HEK293 (cell line): ENCODE results near the gene MTHFS.

Experiments
- CTCF ChIA-PET: fragments of 350-600 bp; formaldehyde crosslinking; extraction: SDS; loops from one replicate; lab custom pipeline; 2021; ENCODE audit warnings: antibody characterized with exemption; lab: Yijun Ruan, JAX
- POLR2A ChIA-PET: fragments of 300-600 bp; formaldehyde crosslinking; extraction: SDS; loops from one replicate; lab custom pipeline; 2020; ENCODE audit warnings: antibody characterized with exemption, inconsistent platforms; lab: Yijun Ruan, JAX
- H3K27ac ChIP-seq: fragments of 200-500 bp; sonication (Bioruptor generic); 2 replicates; pipeline ENCODE4 v1.5.1; 2014; ENCODE audit warnings: low read depth, low read length, control low read depth, inconsistent platforms; ENCODE audit errors: extremely low read depth
- H3K36me3 ChIP-seq, 2 experiments: fragments of 200-500 bp in 1 of 2; sonication (Bioruptor generic) in 1 of 2; 1 replicate in 1 of 2; 2 replicates in 1 of 2; pipeline ENCODE4 v1.5.1; 2014 to 2017; ENCODE audit warnings: inconsistent platforms in 2 of 2, low read length in 2 of 2; ENCODE audit not compliant: control insufficient read depth in 2 of 2, insufficient read depth in 1 of 2
- H3K4me1 ChIP-seq: fragments of 200-500 bp; sonication (Bioruptor generic); 2 replicates; pipeline ENCODE4 v1.5.1; 2014; ENCODE audit warnings: mild to moderate bottlenecking, low read length, inconsistent platforms; ENCODE audit not compliant: control insufficient read depth, insufficient read depth
- H3K4me3 ChIP-seq: 2 replicates; pipeline ENCODE4 v1.5.1; 2011; ENCODE audit warnings: low read depth, mild to moderate bottlenecking, control low read depth, low read length, moderate library complexity
- H3K9me3 ChIP-seq: fragments of 200-500 bp; sonication (Bioruptor generic); 2 replicates; pipeline ENCODE4 v1.5.1; 2014; ENCODE audit warnings: low read depth, low read length, inconsistent platforms; ENCODE audit not compliant: control insufficient read depth, insufficient read depth
- HOXD13 ChIP-seq: sonication (generic); formaldehyde crosslinking; IDR thresholded peaks from 2 replicates; pipeline ENCODE4 v1.8.0; 2022; ENCODE audit warnings: missing genetic modification reagents, borderline replicate concordance
- ZFP69B ChIP-seq: fragments of 450-650 bp; formaldehyde crosslinking; IDR thresholded peaks from 2 replicates; pipeline ENCODE4 v1.5.1; 2016; ENCODE audit warnings: missing biosample characterization, missing genetic modification characterization
- ZNF112 ChIP-seq: fragments of 450-650 bp; formaldehyde crosslinking; IDR thresholded peaks from 2 replicates; pipeline ENCODE4 v1.5.0; 2017; ENCODE audit warnings: missing biosample characterization, missing genetic modification characterization
- ZNF114 ChIP-seq: fragments of 450-650 bp; formaldehyde crosslinking; IDR thresholded peaks from 2 replicates; pipeline ENCODE4 v1.5.0; 2017; ENCODE audit warnings: missing biosample characterization, missing genetic modification characterization
- ZNF146 ChIP-seq: fragments of 450-650 bp; formaldehyde crosslinking; IDR thresholded peaks from 2 replicates; pipeline ENCODE4 v1.5.1; 2016; ENCODE audit warnings: missing biosample characterization, missing genetic modification characterization
- ZNF280D ChIP-seq: fragments of 450-650 bp; formaldehyde crosslinking; IDR thresholded peaks from 2 replicates; pipeline ENCODE4 v1.5.1; 2016; ENCODE audit warnings: missing biosample characterization, missing genetic modification characterization
- ZNF354C ChIP-seq: fragments of 450-650 bp; formaldehyde crosslinking; IDR thresholded peaks from 2 replicates; pipeline ENCODE4 v1.5.1; 2016; ENCODE audit warnings: missing biosample characterization, missing genetic modification characterization, low read depth, borderline replicate concordance
- ZNF501 ChIP-seq: fragments of 450-650 bp; formaldehyde crosslinking; IDR thresholded peaks from 2 replicates; pipeline ENCODE4 v1.5.1; 2016; ENCODE audit warnings: missing biosample characterization, missing genetic modification characterization
- ZNF621 ChIP-seq: fragments of 450-650 bp; formaldehyde crosslinking; IDR thresholded peaks from 2 replicates; pipeline ENCODE4 v1.5.1; 2017; ENCODE audit warnings: missing biosample characterization, missing genetic modification characterization
- ZNF664 ChIP-seq: fragments of 450-650 bp; formaldehyde crosslinking; IDR thresholded peaks from 2 replicates; pipeline ENCODE4 v1.5.1; 2016; ENCODE audit warnings: missing biosample characterization, missing genetic modification characterization
- ZNF692 ChIP-seq: fragments of 450-650 bp; formaldehyde crosslinking; IDR thresholded peaks from 2 replicates; pipeline ENCODE4 v1.5.1; 2016; ENCODE audit warnings: missing biosample characterization, missing genetic modification characterization
- ZNF701 ChIP-seq: fragments of 450-650 bp; formaldehyde crosslinking; IDR thresholded peaks from 2 replicates; pipeline ENCODE4 v1.5.1; 2016; ENCODE audit warnings: missing biosample characterization, missing genetic modification characterization
- ZNF792 ChIP-seq: fragments of 450-650 bp; formaldehyde crosslinking; IDR thresholded peaks from 2 replicates; pipeline ENCODE4 v1.5.1; 2016; ENCODE audit warnings: missing biosample characterization, missing genetic modification characterization
- ZSCAN23 ChIP-seq: fragments of 450-650 bp; formaldehyde crosslinking; IDR thresholded peaks from 2 replicates; pipeline ENCODE4 v1.5.1; 2016; ENCODE audit warnings: missing biosample characterization, missing genetic modification characterization
- ZSCAN4 ChIP-seq: fragments of 450-650 bp; formaldehyde crosslinking; IDR thresholded peaks from 2 replicates; pipeline ENCODE4 v1.5.1; 2017; ENCODE audit warnings: missing biosample characterization, missing genetic modification characterization
- TF ChIP-seq, protein P1 (sequence below): fragments of 450-650 bp; formaldehyde crosslinking; conservative IDR thresholded peaks from 2 replicates; pipeline ENCODE4 v1.5.1; 2016; ENCODE audit warnings: low read depth, missing biosample characterization, missing genetic modification characterization

Gene MTHFS

DNA sequence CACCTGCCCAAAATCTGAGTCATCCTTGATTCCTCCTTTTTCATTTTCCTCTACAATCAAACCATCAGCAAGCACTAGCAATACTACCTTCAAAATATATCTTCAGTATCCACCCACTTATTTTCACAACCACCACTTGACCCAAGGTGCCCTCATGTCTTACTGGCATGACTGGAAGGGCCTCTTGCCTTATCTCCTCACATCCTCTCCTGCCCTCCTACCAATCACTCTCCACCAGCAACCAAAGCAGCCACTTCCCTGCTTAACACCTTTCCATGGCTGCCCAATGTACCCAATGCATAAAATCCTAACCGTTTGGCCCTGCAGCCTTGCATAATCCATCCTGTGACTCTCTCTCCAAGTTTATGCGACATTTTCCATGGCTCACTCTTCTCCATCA is 76.0 kb downstream of the MTHFS start (continued):
- TF ChIP-seq ZNF354C (tag by site-specific recombination) = no peak
- TF ChIP-seq, all 188 proteins: peak for 0

GRCh38 chr15:79820176-79820575 is 76.6 kb downstream of the MTHFS start:
- Histone ChIP-seq H3K4me3 (no peak overlapping the region), H3K36me3 (no peaks in the 10 kb centered on the region; a peak in 1 of 3 replicates), H3K9me3 (no peaks in the 10 kb centered on the region; the same call in 1 of the 2 replicates), H3K4me1 (no peaks in the 10 kb centered on the region), H3K27ac (no peak overlapping the region)
- TF ChIP-seq ZNF280D (tag by site-specific recombination) (0 out of 2 replicates have a peak, but pooled peaks have one; percentile 36), ZNF692 (tag by site-specific recombination) (no peak), ZNF146 (tag by site-specific recombination) (peak; percentile 75), ZNF621 (tag by site-specific recombination) (no peak)
- POLR2A ChIA-PET = no interaction called here
- CTCF ChIA-PET = no interaction called here

- ChIA-PET CTCF (no interaction called here), POLR2A (no interaction called here)
- Histone ChIP-seq H3K27ac (no peak overlapping the region), H3K4me1 (0 out of 2 replicates have a peak, but pooled peaks cover 5% of the 10 kb centered on the region), H3K4me3 (no peak overlapping the region), H3K9me3 (no peaks in the 10 kb centered on the region; the same call in 1 of the 2 replicates), H3K36me3 (no peaks in the 10 kb centered on the region; a peak in 1 of 3 replicates)
- TF ChIP-seq ZFP69B (tag by site-specific recombination) = no peak
- TF ChIP-seq ZNF112 (tag by site-specific recombination) = no peak
- no peak for TF ChIP-seq ZSCAN4 (tag by site-specific recombination)
- TF ChIP-seq ZSCAN23 = no peak
- TF ChIP-seq ZNF792 = no peak
- no peak for TF ChIP-seq ZNF501 (tag by site-specific recombination)
- TF ChIP-seq ZNF664 (tag by site-specific recombination) = no peak
- TF ChIP-seq HOXD13 (CRISPR knock-in tag) = no peak
- TF ChIP-seq ZNF114 = no peak
- TF ChIP-seq ZNF701 (tag by site-specific recombination) = no peak
- TF ChIP-seq, protein P1, sequence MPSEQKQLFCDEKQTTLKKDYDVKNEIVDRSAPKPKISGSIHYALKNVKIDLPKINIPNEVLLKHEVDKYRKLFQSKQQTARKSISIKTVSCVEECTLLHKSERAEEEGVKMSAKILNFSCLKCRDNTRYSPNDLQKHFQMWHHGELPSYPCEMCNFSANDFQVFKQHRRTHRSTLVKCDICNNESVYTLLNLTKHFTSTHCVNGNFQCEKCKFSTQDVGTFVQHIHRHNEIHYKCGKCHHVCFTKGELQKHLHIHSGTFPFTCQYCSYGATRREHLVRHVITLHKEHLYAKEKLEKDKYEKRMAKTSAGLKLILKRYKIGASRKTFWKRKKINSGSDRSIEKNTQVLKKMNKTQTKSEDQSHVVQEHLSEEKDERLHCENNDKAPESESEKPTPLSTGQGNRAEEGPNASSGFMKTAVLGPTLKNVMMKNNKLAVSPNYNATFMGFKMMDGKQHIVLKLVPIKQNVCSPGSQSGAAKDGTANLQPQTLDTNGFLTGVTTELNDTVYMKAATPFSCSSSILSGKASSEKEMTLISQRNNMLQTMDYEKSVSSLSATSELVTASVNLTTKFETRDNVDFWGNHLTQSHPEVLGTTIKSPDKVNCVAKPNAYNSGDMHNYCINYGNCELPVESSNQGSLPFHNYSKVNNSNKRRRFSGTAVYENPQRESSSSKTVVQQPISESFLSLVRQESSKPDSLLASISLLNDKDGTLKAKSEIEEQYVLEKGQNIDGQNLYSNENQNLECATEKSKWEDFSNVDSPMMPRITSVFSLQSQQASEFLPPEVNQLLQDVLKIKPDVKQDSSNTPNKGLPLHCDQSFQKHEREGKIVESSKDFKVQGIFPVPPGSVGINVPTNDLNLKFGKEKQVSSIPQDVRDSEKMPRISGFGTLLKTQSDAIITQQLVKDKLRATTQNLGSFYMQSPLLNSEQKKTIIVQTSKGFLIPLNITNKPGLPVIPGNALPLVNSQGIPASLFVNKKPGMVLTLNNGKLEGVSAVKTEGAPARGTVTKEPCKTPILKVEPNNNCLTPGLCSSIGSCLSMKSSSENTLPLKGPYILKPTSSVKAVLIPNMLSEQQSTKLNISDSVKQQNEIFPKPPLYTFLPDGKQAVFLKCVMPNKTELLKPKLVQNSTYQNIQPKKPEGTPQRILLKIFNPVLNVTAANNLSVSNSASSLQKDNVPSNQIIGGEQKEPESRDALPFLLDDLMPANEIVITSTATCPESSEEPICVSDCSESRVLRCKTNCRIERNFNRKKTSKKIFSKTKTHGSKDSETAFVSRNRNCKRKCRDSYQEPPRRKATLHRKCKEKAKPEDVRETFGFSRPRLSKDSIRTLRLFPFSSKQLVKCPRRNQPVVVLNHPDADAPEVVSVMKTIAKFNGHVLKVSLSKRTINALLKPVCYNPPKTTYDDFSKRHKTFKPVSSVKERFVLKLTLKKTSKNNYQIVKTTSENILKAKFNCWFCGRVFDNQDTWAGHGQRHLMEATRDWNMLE (tag by site-specific recombination) = no peak
Observed at GRCh38 chr15:79816571-79816970, 80.2 kb downstream of the MTHFS start.
